Esophagus squamous epithelium (tissue), 5 donors: ENCODE measurements around the gene ABLIM2. TPM values are rescaled to one million over a fixed set of nuclear protein-coding genes. Genes with fewer than 3 reads are reported as not detected.

ENCODE experiments used
- DNase-seq: peaks from one replicate; lab custom pipeline; 2025; lab: John Stamatoyannopoulos, UW
- H3K27ac ChIP-seq, 4 donors: fragments of 200-600 bp; sonication (generic); one replicate each; pipeline ENCODE4 v1.5.1; 2016 to 2019; ENCODE audit warnings: mild to moderate bottlenecking in 1 of 4
- H3K27me3 ChIP-seq, 4 donors: fragments of 200-600 bp; sonication (generic); 1 replicate in 3 of 4; 2 replicates in 1 of 4; pipeline versions ENCODE4 v1.5.1 to v1.6.0; 2017 to 2021; ENCODE audit warnings: antibody characterized with exemption in 1 of 4
- H3K36me3 ChIP-seq, 3 donors: fragments of 200-600 bp; sonication (generic); one replicate each; pipeline ENCODE4 v1.5.1; 2016 to 2019
- H3K4me1 ChIP-seq, 3 donors: fragments of 200-600 bp; sonication (generic); one replicate each; pipeline ENCODE4 v1.5.1; 2017 to 2019
- H3K4me3 ChIP-seq, 4 donors: fragments of 200-600 bp; sonication (generic); 1 replicate in 3 of 4; 2 replicates in 1 of 4; pipeline ENCODE4 v1.5.1; 2016 to 2019; ENCODE audit warnings: mild to moderate bottlenecking in 2 of 4, moderate library complexity in 1 of 4
- H3K9me3 ChIP-seq, 3 donors: fragments of 200-600 bp; sonication (generic); one replicate each; pipeline ENCODE4 v1.5.1; 2016 to 2019
- CTCF ChIP-seq, 6 experiments: fragments of 450-650 bp in 4 of 6; fragments of 200-600 bp in 2 of 6; sonication (generic) in 2 of 6; IDR thresholded peaks; one replicate each; pipeline ENCODE4 v1.5.1; 2016 to 2019; ENCODE audit warnings: antibody characterized with exemption in 6 of 6, mild to moderate bottlenecking in 4 of 6, moderate library complexity in 4 of 6
- POLR2A ChIP-seq, 4 donors: fragments of 450-650 bp; IDR thresholded peaks; one replicate each; pipeline ENCODE4 v1.6.1; 2017; ENCODE audit warnings: antibody characterized with exemption in 4 of 4, mild to moderate bottlenecking in 4 of 4, moderate library complexity in 3 of 4
- WGBS, 2 donors: methylation state at CpG; one replicate each; pipeline ENCODE4 v1.1.5; 2018; 5-methylcytosine and 5-hydroxymethylcytosine counted together
- intact Hi-C: fragments of 100-400 bp; cut with DNase I; formaldehyde crosslinking; loops from one replicate; pipeline ENCODE4 v1.15.0; 2022
- total RNA-seq, 4 donors: library from RNA; depleted of rRNA; stranded (reverse); fragments of >200 nt; gene quantifications; one replicate each; pipeline ENCODE4 v1.1.0, GENCODE V29; 2016
- donor health status: DM: yes; HTN: yes; CAD: no.

ABLIM2 gene
- total RNA-seq, 4 donors from 2014 or later = 13.5 to 26.7 (median 15.7) TPM

- Histone ChIP-seq H3K27ac (no peak overlapping the region), H3K27me3 (peaks cover 0 to 40% (median 3%) of the 10 kb centered on the region in 4 donors), H3K36me3 (peaks cover 0 to 21% (median 0%) of the 10 kb centered on the region in 3 donors), H3K9me3 (peaks cover 0 to 14% (median 7%) of the 10 kb centered on the region in 3 donors), H3K4me3 (no peak overlapping the region), H3K4me1 (peaks cover 0 to 3% (median 3%) of the 10 kb centered on the region in 3 donors)
- no peak for TF ChIP-seq POLR2A (IDR thresholded peaks at IDR 0.05)
- no peak for TF ChIP-seq CTCF (IDR thresholded peaks at IDR 0.05)
- DNase-seq = no peak
- WGBS, 2 donors = 82 to 95% methylated on average over 11 to 12 of the region's 27 CpGs
- intact Hi-C loops = no loop called here
Observed at GRCh38 chr4:8069102-8069752, 89.4 kb downstream of the ABLIM2 start.

- H3K4me1 ChIP-seq = peaks cover 0 to 3% (median 3%) of the 10 kb centered on the region in 3 donors
- no peak overlapping the region for H3K4me3 ChIP-seq
- DNase-seq = no peak
- H3K27ac ChIP-seq = no peak overlapping the region
- TF ChIP-seq POLR2A (IDR thresholded peaks at IDR 0.05) (no peak), CTCF (IDR thresholded peaks at IDR 0.05) (no peak)
- intact Hi-C loops = no loop called here
- H3K27me3 ChIP-seq = peaks cover 0 to 34% (median 3%) of the 10 kb centered on the region in 4 donors
- peaks cover 0 to 19% (median 0%) of the 10 kb centered on the region in 3 donors for H3K36me3 ChIP-seq
- 65 to 86% methylated on average over 13 of the region's 28 CpGs for WGBS, 2 donors
- peaks cover 0 to 24% (median 17%) of the 10 kb centered on the region in 3 donors for H3K9me3 ChIP-seq
Observed at GRCh38 chr4:8067945-8068896, 90.4 kb downstream of the ABLIM2 start.

GRCh38 chr4:8067274-8067936, 91.2 kb downstream of the ABLIM2 start:
- peaks cover 0 to 29% (median 18%) of the 10 kb centered on the region in 3 donors for H3K9me3 ChIP-seq
- H3K36me3 ChIP-seq = peaks cover 0 to 16% (median 0%) of the 10 kb centered on the region in 3 donors
- no peak overlapping the region for H3K27ac ChIP-seq
- WGBS, 2 donors = 90 to 93% methylated on average over 3 to 13 of the region's 20 CpGs
- H3K4me1 ChIP-seq = peaks cover 0 to 3% (median 3%) of the 10 kb centered on the region in 3 donors
- no peak for DNase-seq
- peaks cover 0 to 26% (median 3%) of the 10 kb centered on the region in 4 donors for H3K27me3 ChIP-seq
- intact Hi-C loops = no loop called here
- no peak overlapping the region for H3K4me3 ChIP-seq
- TF ChIP-seq CTCF (IDR thresholded peaks at IDR 0.05) (no peak), POLR2A (IDR thresholded peaks at IDR 0.05) (no peak)

- WGBS, 2 donors = 86 to 92% methylated on average over 13 of the region's 13 CpGs
- DNase-seq = no peak
- no peak for TF ChIP-seq CTCF (IDR thresholded peaks at IDR 0.05)
- TF ChIP-seq POLR2A (IDR thresholded peaks at IDR 0.05) = no peak
- Histone ChIP-seq H3K36me3 (peaks cover 0 to 11% (median 0%) of the 10 kb centered on the region in 3 donors), H3K4me1 (peaks cover 0 to 3% (median 3%) of the 10 kb centered on the region in 3 donors), H3K27ac (no peak overlapping the region), H3K27me3 (peaks cover 0 to 16% (median 3%) of the 10 kb centered on the region in 4 donors), H3K4me3 (no peak overlapping the region), H3K9me3 (peaks cover 0 to 29% (median 18%) of the 10 kb centered on the region in 3 donors)
- intact Hi-C loops = no loop called here
Observed at GRCh38 chr4:8066336-8066931, 92.2 kb downstream of the ABLIM2 start.
